HFF-Myc (cell line): ENCODE measurements around the gene UPP2.

Experiments used
- DNase-seq: peaks from one replicate; pipeline ENCODE4 v3.0.0-alpha.2; 2011; ENCODE audit warnings: low read depth; ENCODE audit errors: extremely low read depth
- H3K4me3 ChIP-seq: replicated peaks from 2 replicates; pipeline ENCODE4 v1.5.1; 2011; ENCODE audit warnings: low read depth, mild to moderate bottlenecking, control low read depth, low read length
- CTCF ChIP-seq: IDR thresholded peaks from 2 replicates; pipeline ENCODE4 v1.5.1; 2012; ENCODE audit warnings: mild to moderate bottlenecking, low read depth, low read length, control low read depth; ENCODE audit errors: missing control alignments

The UPP2 gene

GRCh38 chr2:158094487-158095092, 7.1 kb upstream of the UPP2 start:
- no peak for TF ChIP-seq CTCF
- H3K4me3 ChIP-seq: no peak overlapping the region
- DNase-seq: no peak

GRCh38 chr2:158095269-158095668, 6.4 kb upstream of the UPP2 start:
- DNase-seq: no peak
- no peak for TF ChIP-seq CTCF

DNA sequence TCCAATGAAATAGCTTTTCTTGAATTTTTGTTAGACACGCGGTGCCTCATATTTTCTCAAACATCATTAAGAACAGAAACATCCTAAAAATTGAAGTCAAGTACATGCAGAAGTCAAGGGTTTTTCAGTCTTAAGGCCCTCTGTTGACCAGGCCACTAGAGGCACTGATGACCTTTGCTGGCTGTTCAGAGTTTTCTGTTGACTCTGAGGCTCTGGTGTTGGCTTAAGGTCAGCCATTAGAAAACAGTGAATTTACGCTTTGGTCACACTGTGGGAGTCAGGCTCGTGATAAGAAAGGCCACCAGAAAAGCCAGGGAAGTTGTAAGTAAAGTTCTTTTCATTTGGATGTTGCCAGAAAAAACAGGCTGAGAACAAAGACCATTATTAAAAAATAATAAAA, 5.8 kb upstream of the UPP2 start:
- H3K4me3 ChIP-seq: no peak overlapping the region
- no peak for TF ChIP-seq CTCF
- no peak for DNase-seq

More at GRCh38 chr2:158095269-158095668, 6.4 kb upstream of the UPP2 start:
- H3K4me3 ChIP-seq: no peak overlapping the region

DNA sequence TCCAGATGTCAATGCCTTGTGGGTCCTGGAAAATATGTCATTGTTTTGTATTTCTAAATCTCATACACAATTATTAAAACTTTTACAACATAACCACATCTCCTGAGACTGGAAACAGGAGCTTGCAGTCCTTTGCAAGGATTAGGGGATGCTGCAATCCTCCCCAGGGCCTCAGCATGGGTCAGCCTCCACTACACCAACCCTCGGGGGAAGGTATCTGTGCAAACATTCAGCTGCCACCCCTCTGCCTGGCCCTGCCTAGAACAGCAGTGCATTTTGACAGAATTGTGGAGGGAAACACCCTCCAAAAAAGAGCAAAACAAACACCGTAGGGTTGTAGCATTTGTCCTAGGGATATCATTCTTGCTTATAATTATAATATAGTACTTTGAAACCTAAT, 4.2 kb upstream of the UPP2 start:
- no peak for TF ChIP-seq CTCF
- H3K4me3 ChIP-seq: no peak overlapping the region
- no peak for DNase-seq

DNA sequence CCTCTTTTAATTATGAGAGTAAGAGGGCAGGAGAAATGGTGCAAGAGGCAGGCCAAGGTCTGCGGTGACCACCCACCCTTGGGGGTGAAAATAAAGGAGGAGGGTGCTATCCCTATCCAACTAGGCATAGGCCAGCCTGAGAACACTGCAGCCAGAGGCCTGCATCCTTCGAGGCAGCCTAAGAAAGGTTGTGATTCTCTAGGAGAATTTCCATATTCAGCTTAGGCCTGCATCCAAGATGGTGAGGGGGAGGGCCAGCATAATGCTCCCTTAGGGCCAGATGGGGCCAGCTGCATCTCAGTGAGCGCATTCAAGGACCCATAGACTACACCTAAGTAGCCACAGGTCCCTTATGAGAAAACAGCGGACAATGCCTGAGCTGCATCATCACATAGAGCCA, 3.5 kb upstream of the UPP2 start:
- no peak overlapping the region for H3K4me3 ChIP-seq
- DNase-seq: no peak
- TF ChIP-seq CTCF: no peak

DNA sequence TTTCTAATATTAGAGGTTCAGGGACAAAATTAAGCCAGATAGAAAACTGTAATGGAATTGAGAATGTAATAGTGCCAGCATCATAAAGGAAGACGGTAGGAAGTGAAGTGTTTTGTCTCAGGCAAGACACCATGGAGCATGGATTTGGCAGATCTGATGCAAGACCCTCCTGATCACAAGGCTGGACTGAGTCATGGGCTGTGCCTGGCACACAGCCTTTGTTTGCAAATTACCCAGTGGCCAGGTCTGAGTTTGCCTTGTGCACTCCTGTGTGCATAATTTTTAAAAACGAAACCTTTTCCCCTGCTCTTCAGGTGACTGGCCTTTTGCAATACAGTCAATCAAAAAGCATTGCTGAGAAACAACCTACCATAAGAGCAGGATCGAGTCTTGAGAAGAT, 2.0 kb upstream of the UPP2 start:
- DNase-seq: no peak
- no peak for TF ChIP-seq CTCF
- no peak overlapping the region for H3K4me3 ChIP-seq

GRCh38 chr2:158100411-158100810, 1.3 kb upstream of the UPP2 start:
- no peak overlapping the region for H3K4me3 ChIP-seq
- no peak for DNase-seq
- no peak for TF ChIP-seq CTCF
